GM12878 (cell line): ENCODE data around the gene MBOAT1. TPM values are rescaled to one million over a fixed set of nuclear protein-coding genes. Genes with fewer than 3 reads are reported as not detected.

ENCODE experiments used
- ATAC-seq: fragments of 200-7000 bp; cut with Tn5 transposase; 3 replicates; pipeline ENCODE4 v1.9.1; 2020; ENCODE audit warnings: mild to moderate bottlenecking, moderate library complexity
- BruUV-seq: library from RNA; stranded (reverse); fragments of 400-500 nt; replicated peaks from 2 replicates; lab custom pipeline; 2021; lab: Mats Ljungman, UMichigan
- CTCF ChIA-PET: fragments of 300-600 bp; sonication (Branson Sonifier 250); formaldehyde crosslinking; extraction: SDS; loops from one replicate; lab custom pipeline; 2021; ENCODE audit warnings: inconsistent platforms; lab: Yijun Ruan, JAX
- POLR2A ChIA-PET: fragments of 350-600 bp; formaldehyde crosslinking; extraction: SDS; loops from one replicate; lab custom pipeline; 2021; ENCODE audit warnings: inconsistent platforms; lab: Charles Lee
- RAD21 ChIA-PET: fragments of 300-600 bp; sonication (Branson Sonifier 250); formaldehyde crosslinking; loops from one replicate; lab custom pipeline; 2023; ENCODE audit warnings: antibody characterized with exemption; ENCODE audit not compliant: unreplicated experiment; lab: Charles Lee
- SMC1A ChIA-PET: fragments of 300-600 bp; sonication (Branson Sonifier 250); formaldehyde crosslinking; loops from one replicate; lab custom pipeline; 2023; ENCODE audit not compliant: unreplicated experiment, uncharacterized antibody; lab: Charles Lee
- DNase-seq: peaks from one replicate; pipeline ENCODE4 v3.0.0-alpha.2; 2011; ENCODE audit warnings: low read depth, low spot score
- FAIRE-seq: peaks from 3 replicates; lab custom pipeline; 2011; peaks lifted over from hg19 to GRCh38; lab: Jason Lieb, UNC
- H2AFZ ChIP-seq: 2 replicates; pipeline ENCODE4 v1.6.0; 2011; ENCODE audit warnings: low read depth, low read length, control low read depth; ENCODE audit not compliant: control insufficient read depth
- H3K27ac ChIP-seq: 2 replicates; pipeline ENCODE4 v1.5.1; 2011; ENCODE audit warnings: control low read depth; ENCODE audit not compliant: control insufficient read depth, insufficient read depth
- H3K27me3 ChIP-seq, 2 experiments: replicated peaks in 1 of 2; 2 replicates each; pipeline versions ENCODE4 v1.6.0 to v1.6.1; 2011; ENCODE audit warnings: low read length in 1 of 2; ENCODE audit not compliant: control insufficient read depth in 2 of 2, insufficient read depth in 2 of 2
- H3K36me3 ChIP-seq, 2 experiments: 2 replicates each; pipeline ENCODE4 v1.5.1; 2011; ENCODE audit warnings: low read length in 1 of 2; ENCODE audit not compliant: control insufficient read depth in 2 of 2, insufficient read depth in 2 of 2
- H3K4me1 ChIP-seq: 2 replicates; pipeline ENCODE4 v1.6.1; 2011; ENCODE audit warnings: mild to moderate bottlenecking, low read length, moderate library complexity, mixed read lengths; ENCODE audit not compliant: control insufficient read depth, insufficient read depth
- H3K4me2 ChIP-seq: 2 replicates; pipeline ENCODE4 v1.6.0; 2011; ENCODE audit warnings: control low read depth; ENCODE audit not compliant: control insufficient read depth, insufficient read depth
- H3K4me3 ChIP-seq: fragments of 200-600 bp; sonication (generic); 2 replicates; pipeline ENCODE4 v1.5.1; 2016
- H3K79me2 ChIP-seq: 2 replicates; pipeline ENCODE4 v1.6.0; 2011; ENCODE audit warnings: low read length; ENCODE audit not compliant: control insufficient read depth, insufficient read depth
- H3K9ac ChIP-seq: 2 replicates; pipeline ENCODE4 v1.8.0; 2011; ENCODE audit warnings: low read length, control low read depth, mixed read lengths; ENCODE audit not compliant: control insufficient read depth, insufficient read depth
- H3K9me3 ChIP-seq: replicated peaks from 3 replicates; pipeline ENCODE4 v1.5.1; 2011; ENCODE audit warnings: mild to moderate bottlenecking, low read length; ENCODE audit not compliant: control insufficient read depth, insufficient read depth
- H4K20me1 ChIP-seq: 2 replicates; pipeline ENCODE4 v1.6.0; 2011; ENCODE audit not compliant: control insufficient read depth, insufficient read depth
- CREB1 ChIP-seq: IDR thresholded peaks from 2 replicates; pipeline ENCODE4 v1.6.1; 2012; ENCODE audit warnings: low read depth, mild to moderate bottlenecking, inconsistent platforms
- IKZF2 ChIP-seq, 2 experiments: fragments of 450-650 bp; IDR thresholded peaks; 2 replicates each; pipeline ENCODE4 v1.6.1; 2017; ENCODE audit warnings: mild to moderate bottlenecking in 2 of 2, moderate library complexity in 2 of 2
- JUND ChIP-seq: IDR thresholded peaks from 2 replicates; pipeline ENCODE4 v1.6.1; 2012; ENCODE audit warnings: low read depth, mild to moderate bottlenecking, low read length, improper control_type of control experiment, moderate library complexity
- SREBF1 ChIP-seq: IDR thresholded peaks from 2 replicates; pipeline ENCODE4 v1.6.1; 2012; ENCODE audit warnings: mild to moderate bottlenecking, low read length
- WGBS: methylation state at CpG from one replicate; pipeline ENCODE4 v1.1.6; 2016; ENCODE audit warnings: low lambda C conversion rate; ENCODE audit not compliant: insufficient replicate concordance, insufficient coverage; ENCODE audit errors: missing lambda C conversion rate; 5-methylcytosine and 5-hydroxymethylcytosine counted together
- in situ Hi-C: fragments of 300-500 bp; cut with MboI; formaldehyde crosslinking; loops from 9 replicates; pipeline ENCODE4 v1.14.3; 2018; ENCODE audit warnings: mixed read lengths
- intact Hi-C: fragments of 100-400 bp; cut with micrococcal nuclease; formaldehyde crosslinking; loops from one replicate; pipeline ENCODE4 v1.14.2; 2022; ENCODE audit not compliant: unreplicated experiment
- polyA plus RNA-seq, 11 experiments: library from polyadenylated mRNA; depleted of rRNA in 4 of 11; unstranded in 6 of 11; stranded (reverse) in 5 of 11; fragments of >200 nt; fragmentation: Nextera tagmentation in 4 of 11; fragmentation: Illumina TruSeq in 1 of 11; extraction: Ambion mirVana in 4 of 11; extraction: Trizol in 1 of 11; gene quantifications; 1 replicate in 1 of 11; 2 replicates in 10 of 11; pipeline versions ENCODE4 v1.2.1 to v1.2.3, GENCODE V29; 2011 to 2016; ENCODE audit warnings: inconsistent platforms in 2 of 11, missing spikeins in 2 of 11, low read depth in 1 of 11
- total RNA-seq, 4 experiments: library from RNA; depleted of rRNA in 3 of 4; stranded (reverse); fragments of >200 nt in 3 of 4; fragmentation: Illumina TruSeq in 1 of 4; extraction: Trizol in 1 of 4; gene quantifications; 2 replicates each; pipeline versions ENCODE4 v1.2.1 to v1.2.3, GENCODE V29; 2013 to 2021
- TF ChIP-seq, protein P1 (sequence below): IDR thresholded peaks from 2 replicates; pipeline ENCODE4 v1.6.1; 2011; ENCODE audit warnings: low read depth, mild to moderate bottlenecking, low read length, moderate library complexity, borderline replicate concordance; ENCODE audit errors: extremely low read depth
- TF ChIP-seq, protein P2 (sequence below): fragments of 450-650 bp; formaldehyde crosslinking; IDR thresholded peaks from 2 replicates; pipeline ENCODE4 v1.4.0; 2022; ENCODE audit warnings: mild to moderate bottlenecking, moderate library complexity

Gene MBOAT1
- total and polyA plus RNA-seq, 10 of the 15 experiments (the other 5 are each of a cell fraction or from before 2014, with no cell fraction given): 0.39 to 21.0 (median 11.6) TPM

DNA sequence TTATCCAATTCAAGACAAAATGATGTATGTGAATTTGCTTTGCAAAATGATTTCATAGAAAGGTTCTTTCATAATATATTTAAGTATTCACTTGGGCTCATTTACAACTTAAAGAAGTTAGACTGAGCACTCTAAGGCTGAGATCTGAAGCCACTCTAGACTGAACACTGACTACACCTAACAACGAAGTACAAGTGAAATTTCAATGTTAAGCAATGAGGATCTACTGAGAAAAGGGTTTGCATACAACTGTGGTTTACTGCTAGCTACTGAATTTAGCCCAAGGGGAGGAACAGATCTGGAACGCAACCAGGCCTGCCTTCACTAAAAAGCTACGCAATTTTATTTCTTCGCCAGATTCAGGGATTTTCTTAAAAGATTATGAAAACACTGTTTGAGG lies 106.4 kb downstream of the MBOAT1 start:
- no peak for FAIRE-seq
- no peaks in the 10 kb centered on the region for H3K27me3 ChIP-seq
- H3K27ac ChIP-seq: no peak overlapping the region
- DNase-seq: no peak
- H3K4me2 ChIP-seq: no peak overlapping the region
- H3K79me2 ChIP-seq: no peaks in the 10 kb centered on the region
- BruUV-seq: no TSS peak
- H4K20me1 ChIP-seq: no peaks in the 10 kb centered on the region
- TF ChIP-seq, protein P1, sequence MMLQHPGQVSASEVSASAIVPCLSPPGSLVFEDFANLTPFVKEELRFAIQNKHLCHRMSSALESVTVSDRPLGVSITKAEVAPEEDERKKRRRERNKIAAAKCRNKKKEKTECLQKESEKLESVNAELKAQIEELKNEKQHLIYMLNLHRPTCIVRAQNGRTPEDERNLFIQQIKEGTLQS: no peak
- TF ChIP-seq, protein P2, sequence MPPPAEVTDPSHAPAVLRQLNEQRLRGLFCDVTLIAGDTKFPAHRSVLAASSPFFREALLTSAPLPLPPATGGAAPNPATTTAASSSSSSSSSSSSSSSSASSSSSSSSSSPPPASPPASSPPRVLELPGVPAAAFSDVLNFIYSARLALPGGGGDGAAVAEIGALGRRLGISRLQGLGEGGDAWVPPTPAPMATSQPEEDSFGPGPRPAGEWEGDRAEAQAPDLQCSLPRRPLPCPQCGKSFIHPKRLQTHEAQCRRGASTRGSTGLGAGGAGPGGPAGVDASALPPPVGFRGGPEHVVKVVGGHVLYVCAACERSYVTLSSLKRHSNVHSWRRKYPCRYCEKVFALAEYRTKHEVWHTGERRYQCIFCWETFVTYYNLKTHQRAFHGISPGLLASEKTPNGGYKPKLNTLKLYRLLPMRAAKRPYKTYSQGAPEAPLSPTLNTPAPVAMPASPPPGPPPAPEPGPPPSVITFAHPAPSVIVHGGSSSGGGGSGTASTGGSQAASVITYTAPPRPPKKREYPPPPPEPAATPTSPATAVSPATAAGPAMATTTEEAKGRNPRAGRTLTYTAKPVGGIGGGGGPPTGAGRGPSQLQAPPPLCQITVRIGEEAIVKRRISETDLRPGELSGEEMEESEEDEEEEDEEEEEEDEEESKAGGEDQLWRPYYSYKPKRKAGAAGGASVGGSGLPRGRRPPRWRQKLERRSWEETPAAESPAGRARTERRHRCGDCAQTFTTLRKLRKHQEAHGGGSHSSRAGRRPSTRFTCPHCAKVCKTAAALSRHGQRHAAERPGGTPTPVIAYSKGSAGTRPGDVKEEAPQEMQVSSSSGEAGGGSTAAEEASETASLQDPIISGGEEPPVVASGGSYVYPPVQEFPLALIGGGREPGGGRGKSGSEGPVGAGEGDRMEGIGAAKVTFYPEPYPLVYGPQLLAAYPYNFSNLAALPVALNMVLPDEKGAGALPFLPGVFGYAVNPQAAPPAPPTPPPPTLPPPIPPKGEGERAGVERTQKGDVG (CRISPR knock-in tag): no peak
- TF ChIP-seq CREB1 (no peak), IKZF2 (IDR thresholded peaks at IDR 0.05) (no peak), SREBF1 (no peak), JUND (no peak)
- H2AFZ ChIP-seq: no peak overlapping the region
- H3K36me3 ChIP-seq: peaks cover 1 to 12% of the 10 kb centered on the region in 2 experiments; a peak in 3 of 4 replicates
- CTCF ChIA-PET: interaction anchor here (1.5 to 2.3 kb wide), 3 partner anchors 13 to 21 kb away, joined by 3 to 8 read pairs (median 8); no protein-coding TSS in a partner anchor
- POLR2A ChIA-PET: no interaction called here
- H3K4me3 ChIP-seq: no peak overlapping the region
- H3K9me3 ChIP-seq: no peaks in the 10 kb centered on the region
- no peak for ATAC-seq
- H3K4me1 ChIP-seq: no peaks in the 10 kb centered on the region
- RAD21 ChIA-PET: no interaction called here
- SMC1A ChIA-PET: no interaction called here
- WGBS: 100% methylated on average over 4 of the region's 4 CpGs
- in situ Hi-C loops: no loop called here
- no peak overlapping the region for H3K9ac ChIP-seq
- intact Hi-C loops: no loop called here
